Lower leg skin (tissue), 3 donors: ENCODE results near the gene CFAP53.

Experiments used
- POLR2A ChIP-seq, 2 donors: fragments of 450-650 bp; IDR thresholded peaks; one replicate each; pipeline ENCODE4 v1.6.1; 2016 to 2017; ENCODE audit warnings: antibody characterized with exemption in 2 of 2, mild to moderate bottlenecking in 1 of 2, moderate library complexity in 1 of 2
- TF ChIP-seq, protein P1 (sequence below), 3 donors: fragments of 450-650 bp; IDR thresholded peaks; one replicate each; pipeline ENCODE4 v1.5.1; 2016; ENCODE audit warnings: antibody characterized with exemption in 3 of 3, mild to moderate bottlenecking in 3 of 3, moderate library complexity in 2 of 3

DNA sequence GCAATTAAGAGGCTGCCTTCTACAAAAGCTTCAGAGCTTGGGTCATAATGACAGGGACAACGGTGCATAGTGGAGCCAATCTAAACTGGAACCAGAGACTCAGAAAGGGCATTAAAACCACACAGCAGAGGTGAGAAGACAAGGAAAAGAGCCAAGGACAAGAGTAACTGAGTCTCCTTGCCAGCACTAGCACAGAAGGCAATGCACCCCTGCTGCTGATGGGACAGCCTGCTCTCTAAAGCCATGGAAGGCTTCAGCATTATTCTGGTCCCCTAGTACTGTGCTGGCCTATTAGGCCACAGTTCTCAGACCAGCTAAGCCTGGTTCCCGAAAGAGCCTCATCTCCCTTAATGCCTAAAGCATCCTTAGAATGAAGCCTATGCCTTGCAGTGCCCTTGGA lies 86.8 kb downstream of the CFAP53 start:
- TF ChIP-seq POLR2A (IDR thresholded peaks at IDR 0.05): no peak
- TF ChIP-seq, protein P1, sequence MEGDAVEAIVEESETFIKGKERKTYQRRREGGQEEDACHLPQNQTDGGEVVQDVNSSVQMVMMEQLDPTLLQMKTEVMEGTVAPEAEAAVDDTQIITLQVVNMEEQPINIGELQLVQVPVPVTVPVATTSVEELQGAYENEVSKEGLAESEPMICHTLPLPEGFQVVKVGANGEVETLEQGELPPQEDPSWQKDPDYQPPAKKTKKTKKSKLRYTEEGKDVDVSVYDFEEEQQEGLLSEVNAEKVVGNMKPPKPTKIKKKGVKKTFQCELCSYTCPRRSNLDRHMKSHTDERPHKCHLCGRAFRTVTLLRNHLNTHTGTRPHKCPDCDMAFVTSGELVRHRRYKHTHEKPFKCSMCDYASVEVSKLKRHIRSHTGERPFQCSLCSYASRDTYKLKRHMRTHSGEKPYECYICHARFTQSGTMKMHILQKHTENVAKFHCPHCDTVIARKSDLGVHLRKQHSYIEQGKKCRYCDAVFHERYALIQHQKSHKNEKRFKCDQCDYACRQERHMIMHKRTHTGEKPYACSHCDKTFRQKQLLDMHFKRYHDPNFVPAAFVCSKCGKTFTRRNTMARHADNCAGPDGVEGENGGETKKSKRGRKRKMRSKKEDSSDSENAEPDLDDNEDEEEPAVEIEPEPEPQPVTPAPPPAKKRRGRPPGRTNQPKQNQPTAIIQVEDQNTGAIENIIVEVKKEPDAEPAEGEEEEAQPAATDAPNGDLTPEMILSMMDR (IDR thresholded peaks at IDR 0.05): no peak
